RPMI8226 (cell line): ENCODE results near the gene CASR.
"Not testable (repeated sequence)": the region's sequence is repeated elsewhere in the genome, so short reads cannot be mapped to it uniquely, and the experiment has no call there.

Source experiments
- DNase-seq: peaks from one replicate; pipeline ENCODE4 v3.0.0-alpha.2; 2015

CASR gene

GRCh38 chr3:122183521-122183892, at the start of gene CASR:
Gene CASR, plus strand, starts transcription at chr3:122183668. Its CDS starts 70,522 bp downstream, at chr3:122254190.
- DNase-seq: no peak

GRCh38 chr3:122146466-122146865, 37.0 kb upstream of the CASR start:
- peak; percentile 82 for DNase-seq

- peak; percentile 76 for DNase-seq
These were observed 34.4 kb upstream of the CASR start for GRCh38 chr3:122148941-122149627.

GRCh38 chr3:122151480-122151879, 32.0 kb upstream of the CASR start:
- DNase-seq: no peak

GRCh38 chr3:122164983-122165382, 18.5 kb upstream of the CASR start:
- not testable (repeated sequence) for DNase-seq

GRCh38 chr3:122167630-122168029, 15.8 kb upstream of the CASR start:
- DNase-seq: no peak

- no peak for DNase-seq
These were observed 15.4 kb upstream of the CASR start for GRCh38 chr3:122168044-122168443.

- DNase-seq: no peak
These were observed 13.6 kb upstream of the CASR start for GRCh38 chr3:122169911-122170310.

GRCh38 chr3:122171361-122171760, 12.1 kb upstream of the CASR start:
- not testable (repeated sequence) for DNase-seq

GRCh38 chr3:122178711-122179110, 4.8 kb upstream of the CASR start:
- no peak for DNase-seq

GRCh38 chr3:122183893-122184590, 574 bp downstream of the CASR start:
- no peak for DNase-seq

GRCh38 chr3:122184591-122184929, 1.1 kb downstream of the CASR start:
- no peak for DNase-seq

- DNase-seq: no peak
These were observed 2.9 kb downstream of the CASR start for GRCh38 chr3:122186372-122186771.

GRCh38 chr3:122188737-122189136, 5.3 kb downstream of the CASR start:
- no peak for DNase-seq

- no peak for DNase-seq
These were observed 5.9 kb downstream of the CASR start for GRCh38 chr3:122189357-122189756.

- no peak for DNase-seq
These were observed 7.1 kb downstream of the CASR start for GRCh38 chr3:122190525-122190924.

- no peak for DNase-seq
These were observed 15.5 kb downstream of the CASR start for GRCh38 chr3:122198966-122199365.

GRCh38 chr3:122199552-122199951, 16.1 kb downstream of the CASR start:
- no peak for DNase-seq

GRCh38 chr3:122200661-122201060, 17.2 kb downstream of the CASR start:
- DNase-seq: peak; percentile 28

GRCh38 chr3:122201476-122201875, 18.0 kb downstream of the CASR start:
- DNase-seq: not testable (repeated sequence)

- DNase-seq: no peak
These were observed 25.1 kb downstream of the CASR start for GRCh38 chr3:122208579-122208978.

GRCh38 chr3:122213650-122214049, 30.2 kb downstream of the CASR start:
- no peak for DNase-seq

GRCh38 chr3:122214711-122215110, 31.2 kb downstream of the CASR start:
- no peak for DNase-seq

GRCh38 chr3:122215592-122216298, 32.3 kb downstream of the CASR start:
- no peak for DNase-seq
